NCI-H2081 treated with DMSO at 0.1 percent for 48 hours (cell line): Measurements from ENCODE around the gene SELENON.

Source experiments
- DNase-seq: peaks from one replicate; lab custom pipeline; 2025; lab: John Stamatoyannopoulos, UW

Gene SELENON

DNA sequence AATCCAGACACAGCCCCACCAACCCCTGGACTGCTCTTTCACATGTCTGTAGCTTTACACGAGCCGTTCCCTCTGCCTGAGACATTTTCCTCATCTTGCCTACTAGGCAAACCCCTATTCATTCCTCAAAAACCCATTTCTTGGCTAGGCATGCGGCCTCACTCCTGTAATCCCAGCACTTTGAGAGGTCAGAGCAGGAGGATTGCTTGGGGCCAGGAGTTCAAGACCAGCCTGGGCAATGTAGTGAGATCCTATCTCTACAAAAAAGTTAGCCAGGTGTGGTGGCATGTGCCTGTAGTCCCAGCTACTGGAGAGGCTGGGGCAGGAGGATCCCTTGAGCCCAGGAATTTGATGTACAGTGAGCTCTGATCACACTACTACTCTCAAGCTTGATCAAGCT, 64.4 kb downstream of the SELENON start:
- DNase-seq: no peak

DNA sequence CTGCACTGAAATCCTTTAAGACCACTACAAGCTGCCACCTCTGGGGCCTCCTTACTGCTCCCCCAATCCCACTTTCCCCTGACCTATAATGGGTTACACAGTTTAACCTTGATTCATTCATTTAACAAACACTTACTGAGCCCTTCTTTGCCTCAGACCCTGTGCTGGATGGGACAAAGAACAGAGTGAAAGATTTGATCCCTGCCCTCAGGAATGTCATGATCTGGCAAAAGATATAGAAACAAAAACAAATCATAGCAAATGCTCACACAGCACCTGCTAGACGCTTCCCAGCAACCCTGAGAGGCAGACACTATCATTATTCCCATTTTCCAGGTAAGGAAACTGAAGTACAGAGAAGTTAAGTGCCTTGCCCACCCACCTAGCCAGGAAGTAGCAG, 66.3 kb downstream of the SELENON start:
- no peak for DNase-seq

DNA sequence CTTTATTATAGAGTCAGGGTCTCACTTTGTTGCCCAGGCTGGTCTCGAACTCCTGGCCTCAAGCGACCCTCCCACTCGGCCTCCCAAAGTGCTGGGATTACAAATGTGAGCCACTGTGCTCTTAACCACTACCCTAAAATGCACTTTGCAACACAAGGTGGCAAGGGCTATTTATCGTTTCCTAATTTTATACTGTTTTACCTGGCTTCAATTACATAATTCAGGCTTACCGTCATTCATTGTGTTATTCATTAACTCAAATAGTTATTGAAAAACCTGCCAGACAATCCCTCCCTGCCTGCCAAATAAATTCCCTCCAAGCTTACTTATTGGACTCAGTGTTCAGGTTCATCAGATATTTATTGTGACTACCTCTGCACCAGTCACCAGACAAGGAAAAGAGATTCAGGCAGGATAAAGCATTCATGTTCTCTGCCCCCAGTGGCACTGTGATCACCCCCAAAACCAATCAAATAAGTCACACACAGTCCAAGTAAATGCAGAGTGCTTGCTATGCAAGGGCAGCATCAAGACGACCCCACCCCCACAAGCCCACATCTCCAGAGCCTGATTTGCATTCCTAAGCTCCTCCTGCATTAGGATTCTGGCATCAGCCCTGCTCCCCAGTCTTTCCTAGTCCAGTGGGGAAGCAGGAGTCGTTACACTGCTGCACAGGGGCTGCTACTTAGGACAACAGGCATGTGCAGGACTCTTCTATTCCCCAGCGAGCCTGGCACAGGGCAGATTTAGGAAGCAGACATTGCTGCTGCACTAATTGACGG, 67.4 kb downstream of the SELENON start:
- DNase-seq: no peak
